ENCODE results near the gene SYNGR3.

SYNGR3 gene

DNA sequence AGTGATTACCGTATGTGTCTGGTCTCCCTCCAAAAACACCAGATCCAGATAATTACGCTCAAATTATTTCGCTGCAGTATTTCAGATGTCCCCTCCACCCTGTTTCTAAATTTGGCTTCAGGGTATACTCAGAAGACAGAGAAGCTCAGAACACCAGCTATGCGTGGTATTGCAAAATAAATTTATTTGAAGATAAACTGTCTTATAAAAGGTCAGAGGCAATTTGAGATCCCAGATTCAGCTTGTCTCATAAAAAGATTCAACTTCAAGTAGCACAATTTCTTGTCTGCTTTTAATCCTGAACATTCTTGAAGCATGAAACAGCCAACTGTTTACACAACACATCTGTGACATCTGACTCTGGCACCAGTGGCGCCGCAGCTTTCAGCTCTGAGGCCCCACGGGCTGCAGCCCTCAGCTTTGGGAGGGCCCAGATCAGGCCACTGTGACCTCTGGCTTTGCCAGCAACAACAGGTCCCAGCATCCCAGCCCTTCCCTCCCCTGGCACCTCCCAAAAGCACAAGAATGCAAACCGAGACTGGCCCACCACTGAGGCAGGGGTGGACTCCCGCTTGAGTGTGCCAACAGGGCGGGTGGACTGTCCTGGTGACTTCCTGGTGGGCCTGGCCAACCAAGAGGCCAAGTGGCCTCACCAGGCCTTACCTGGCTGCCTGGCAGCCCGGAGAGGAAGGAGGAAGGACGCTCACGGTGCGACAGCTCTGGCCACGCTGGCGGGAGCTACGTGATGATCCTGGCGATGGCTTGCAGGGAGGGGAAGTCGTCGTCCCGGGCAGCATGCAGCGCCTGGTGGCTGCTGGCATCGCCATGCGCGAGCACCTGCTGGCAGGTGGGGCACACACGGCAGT, 8.0 kb downstream of the SYNGR3 start:
- DNase-seq = no peak

DNA sequence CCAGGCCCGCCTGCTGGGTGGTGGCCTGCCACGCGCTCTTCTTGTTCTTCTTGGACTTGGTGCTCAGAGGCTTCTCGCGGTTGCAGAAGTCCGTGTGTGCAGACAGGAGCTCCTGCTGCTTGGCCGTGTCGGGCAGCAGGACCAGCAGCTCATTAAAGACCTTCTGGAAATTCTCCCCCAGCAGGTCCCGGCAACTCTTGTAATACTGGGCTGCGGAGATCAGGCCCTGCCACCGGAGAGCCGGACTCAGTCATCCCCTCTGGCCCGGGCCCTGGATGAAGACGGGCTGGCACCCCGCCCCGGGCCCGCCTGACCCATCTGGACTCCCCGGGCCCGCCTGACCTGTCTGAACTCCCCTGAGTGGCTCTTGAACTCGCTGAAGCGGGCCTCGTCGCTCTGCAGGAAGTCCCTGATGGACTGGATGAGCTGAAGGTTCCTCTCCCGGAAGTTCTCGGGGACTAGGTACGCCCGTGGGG, 8.6 kb downstream of the SYNGR3 start:
- no peak for DNase-seq

DNA sequence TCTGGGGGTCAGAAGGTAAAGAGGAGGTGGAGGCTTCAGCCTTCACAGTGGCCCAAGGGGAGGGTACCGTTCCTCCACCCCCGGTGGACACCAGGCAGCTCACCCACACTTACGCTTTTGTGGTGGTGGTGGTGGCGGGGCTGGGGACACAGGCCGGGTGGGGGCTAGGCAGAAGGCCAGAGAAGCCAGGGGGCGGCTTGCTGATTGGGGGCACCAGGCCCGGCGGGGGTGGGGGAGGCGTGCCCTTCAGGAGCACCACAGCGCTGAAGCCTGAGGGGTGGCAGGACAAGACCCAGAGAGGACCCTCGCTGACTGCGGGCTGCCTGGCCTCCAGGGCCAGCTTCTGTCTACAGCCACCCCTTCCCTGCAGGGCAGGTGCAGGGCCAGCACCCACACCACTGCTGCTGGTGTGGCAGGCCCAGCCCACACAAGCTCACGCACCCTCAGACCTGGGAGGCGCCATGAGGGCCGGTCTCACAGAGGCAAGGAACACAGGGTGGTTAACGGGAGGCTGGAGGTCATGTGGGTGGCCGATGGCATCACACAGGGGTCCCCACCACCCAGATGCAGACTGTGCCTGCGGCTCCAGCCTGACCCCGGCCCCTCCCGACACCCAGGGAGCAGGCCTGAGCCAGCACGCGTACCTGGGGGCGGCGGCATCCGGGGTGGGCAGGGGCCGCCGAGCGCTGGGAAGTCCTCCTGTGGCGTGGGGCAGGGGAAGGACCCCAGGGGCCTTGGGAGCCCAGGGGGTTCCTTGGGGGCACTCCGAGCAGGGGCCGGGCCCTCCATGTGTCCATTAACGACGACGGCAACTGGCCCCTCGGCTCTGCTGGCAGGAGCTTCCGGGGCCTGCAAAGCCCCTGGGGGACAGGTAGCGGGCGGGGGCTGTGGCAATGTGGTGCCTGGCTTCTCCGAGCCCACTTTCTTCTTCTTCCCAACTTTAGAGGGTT, 9.4 kb downstream of the SYNGR3 start:
- no peak for DNase-seq

DNA sequence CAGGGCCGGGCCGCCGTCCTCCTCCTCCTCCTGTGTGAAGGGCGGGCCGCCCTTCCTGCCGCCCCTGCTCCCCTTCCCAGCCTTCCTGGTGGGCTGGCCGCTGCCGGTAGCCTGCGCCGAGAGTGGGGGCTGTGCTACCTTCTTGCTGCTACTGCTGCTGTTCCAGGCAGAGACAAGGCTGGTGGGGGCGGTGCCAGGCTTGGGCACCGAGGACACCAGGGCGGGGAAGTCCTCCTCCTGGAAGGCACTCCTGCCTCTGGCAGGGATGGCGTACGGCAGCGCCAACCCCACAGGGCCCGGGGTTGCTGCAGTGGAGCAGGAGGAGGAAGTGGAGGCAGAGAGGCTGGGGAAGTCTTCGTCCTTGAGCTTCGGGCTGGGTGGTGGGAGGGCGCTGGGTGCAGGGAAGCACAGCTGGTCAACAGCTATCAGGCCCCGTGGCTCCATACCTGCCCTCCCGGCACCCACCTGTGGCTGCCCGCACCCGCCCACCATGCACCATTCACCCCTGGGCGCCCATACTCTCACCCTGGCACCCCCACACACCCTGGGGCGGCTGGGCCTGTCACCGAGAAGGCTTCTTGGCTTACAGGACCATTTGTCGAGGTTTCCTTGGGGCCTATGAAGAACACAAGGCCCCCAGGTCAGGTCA, 10.2 kb downstream of the SYNGR3 start:
- DNase-seq = no peak

DNA sequence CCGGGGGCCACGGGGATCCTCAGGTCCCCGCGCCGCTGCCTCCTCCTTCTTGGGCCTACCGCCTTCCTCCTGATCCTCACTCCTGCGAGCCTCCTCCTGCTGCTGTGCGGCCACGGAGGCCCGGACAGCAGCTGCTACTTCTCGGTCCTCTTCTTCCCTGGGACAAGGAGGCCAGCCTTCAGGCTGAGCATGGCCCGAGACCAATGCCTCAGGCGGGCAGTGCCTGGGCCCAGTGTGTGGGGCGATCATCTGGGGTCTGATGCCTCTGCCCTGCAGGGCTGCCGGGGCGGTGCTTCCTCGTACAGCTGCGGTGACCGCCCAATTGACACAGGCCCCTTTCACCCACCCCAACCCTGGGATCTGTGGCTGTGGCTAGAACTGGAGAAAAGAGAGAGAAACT, 11.3 kb downstream of the SYNGR3 start:
- no peak for DNase-seq

DNA sequence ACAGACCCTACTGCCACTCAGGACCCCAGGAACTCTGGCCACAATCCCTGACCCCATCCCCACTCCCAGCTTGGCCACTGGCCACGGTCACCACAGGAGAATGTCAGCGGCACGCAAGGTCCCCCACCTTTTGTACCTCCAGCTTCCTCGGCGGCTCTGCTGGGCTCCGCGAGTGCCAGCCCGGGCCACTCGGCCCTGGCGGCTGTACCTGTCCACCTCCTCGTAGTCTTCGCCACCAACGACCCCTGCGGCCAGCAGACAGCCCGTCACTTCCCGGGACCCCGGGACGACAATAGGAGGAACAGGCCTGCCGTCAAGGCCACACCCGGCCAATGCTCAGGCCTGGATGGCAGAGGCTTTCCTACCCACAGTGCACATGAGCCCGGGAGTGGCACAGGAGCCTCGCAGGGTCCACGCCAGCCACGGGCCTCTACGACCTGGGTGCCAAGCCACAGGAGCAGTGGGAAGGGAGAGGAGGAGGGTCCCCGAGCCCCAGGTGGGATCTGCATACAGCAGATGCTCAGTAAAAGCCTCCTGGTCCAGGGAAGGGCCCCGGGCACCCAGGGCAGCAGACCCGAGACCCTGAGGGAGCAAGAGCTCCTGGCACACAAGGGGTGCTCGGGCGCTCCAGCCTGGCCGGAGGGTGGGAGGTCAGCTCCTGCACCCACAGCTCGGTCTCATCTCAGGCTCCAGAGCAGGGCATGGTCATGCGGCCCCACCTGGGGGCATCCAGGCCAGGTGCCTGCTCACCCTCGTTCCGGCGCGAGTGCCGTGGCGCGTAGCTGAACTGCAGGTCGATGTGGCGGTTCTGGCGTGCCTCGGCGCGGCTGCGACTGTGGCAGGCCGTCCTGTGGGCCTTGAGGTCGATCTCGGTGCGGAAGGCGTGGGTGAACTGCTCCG, 11.9 kb downstream of the SYNGR3 start:
- no peak for DNase-seq

DNA sequence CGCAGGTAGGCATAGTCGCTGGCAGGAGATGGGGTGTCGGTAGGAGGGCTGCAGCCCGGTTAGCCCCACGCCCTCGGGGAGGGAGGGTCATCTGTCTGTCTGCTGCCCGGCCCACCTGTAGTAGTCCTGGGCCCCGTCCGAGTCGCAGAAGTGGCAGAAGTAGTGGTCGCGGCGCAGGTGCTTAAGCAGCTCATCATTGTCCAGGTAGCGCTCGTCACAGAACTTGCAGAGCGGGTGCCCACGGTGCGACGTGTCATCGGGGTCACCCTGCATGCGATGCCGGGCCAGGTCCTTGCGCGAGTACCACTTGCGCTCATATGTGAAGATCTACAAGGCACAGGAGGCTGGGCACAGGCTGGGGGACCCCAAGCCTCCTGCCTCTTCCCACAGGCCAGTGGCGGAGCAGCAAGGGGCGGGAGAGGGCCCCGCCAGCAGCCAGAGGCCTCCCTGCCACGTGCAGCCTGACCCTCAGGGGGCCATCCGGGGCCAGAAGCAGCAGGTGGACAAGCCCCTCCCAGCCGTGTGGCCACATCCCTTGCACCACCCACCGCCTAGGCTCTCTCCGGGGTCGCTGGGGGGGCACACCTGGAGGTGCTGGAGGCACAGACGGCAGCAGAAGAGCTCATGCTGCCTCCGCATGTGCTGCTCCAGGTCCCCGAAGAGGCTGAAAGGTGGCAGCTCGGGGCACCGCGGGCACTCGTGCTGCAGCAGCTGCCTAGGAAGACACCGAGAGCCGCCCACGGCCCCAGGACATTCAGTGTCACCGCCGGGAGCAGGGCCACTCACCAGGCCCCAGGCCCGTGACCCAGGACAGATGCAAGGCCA, 12.8 kb downstream of the SYNGR3 start:
- no peak for DNase-seq

DNA sequence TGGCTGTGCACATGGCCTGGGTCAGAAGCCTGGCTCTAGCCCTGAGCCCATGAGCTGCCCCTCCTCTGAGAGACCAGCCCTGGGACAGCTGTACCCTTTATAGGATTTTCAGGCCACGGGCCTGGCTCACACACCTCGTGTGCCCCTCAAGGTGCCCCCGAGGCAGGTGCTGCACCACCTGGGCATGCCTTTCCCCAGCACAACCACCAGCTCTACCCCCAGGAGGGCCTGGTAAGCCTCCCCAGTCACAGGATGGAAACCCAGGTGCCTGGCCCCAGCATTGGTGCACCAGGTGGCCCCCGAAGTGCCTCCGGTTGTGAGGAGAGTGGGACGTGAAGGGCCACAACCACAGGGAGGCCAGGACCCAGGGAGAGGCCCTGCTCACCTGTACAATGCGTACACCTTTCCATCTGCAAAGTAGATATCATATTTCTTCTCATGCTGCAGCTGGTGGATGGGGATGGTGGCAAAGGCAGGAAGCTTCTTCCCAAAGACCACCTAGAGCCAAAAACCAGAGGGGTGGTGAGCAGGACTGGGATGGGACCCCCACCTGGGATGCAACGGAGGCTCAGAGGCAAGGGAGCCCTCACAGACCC, 13.6 kb downstream of the SYNGR3 start:
- no peak for DNase-seq

DNA sequence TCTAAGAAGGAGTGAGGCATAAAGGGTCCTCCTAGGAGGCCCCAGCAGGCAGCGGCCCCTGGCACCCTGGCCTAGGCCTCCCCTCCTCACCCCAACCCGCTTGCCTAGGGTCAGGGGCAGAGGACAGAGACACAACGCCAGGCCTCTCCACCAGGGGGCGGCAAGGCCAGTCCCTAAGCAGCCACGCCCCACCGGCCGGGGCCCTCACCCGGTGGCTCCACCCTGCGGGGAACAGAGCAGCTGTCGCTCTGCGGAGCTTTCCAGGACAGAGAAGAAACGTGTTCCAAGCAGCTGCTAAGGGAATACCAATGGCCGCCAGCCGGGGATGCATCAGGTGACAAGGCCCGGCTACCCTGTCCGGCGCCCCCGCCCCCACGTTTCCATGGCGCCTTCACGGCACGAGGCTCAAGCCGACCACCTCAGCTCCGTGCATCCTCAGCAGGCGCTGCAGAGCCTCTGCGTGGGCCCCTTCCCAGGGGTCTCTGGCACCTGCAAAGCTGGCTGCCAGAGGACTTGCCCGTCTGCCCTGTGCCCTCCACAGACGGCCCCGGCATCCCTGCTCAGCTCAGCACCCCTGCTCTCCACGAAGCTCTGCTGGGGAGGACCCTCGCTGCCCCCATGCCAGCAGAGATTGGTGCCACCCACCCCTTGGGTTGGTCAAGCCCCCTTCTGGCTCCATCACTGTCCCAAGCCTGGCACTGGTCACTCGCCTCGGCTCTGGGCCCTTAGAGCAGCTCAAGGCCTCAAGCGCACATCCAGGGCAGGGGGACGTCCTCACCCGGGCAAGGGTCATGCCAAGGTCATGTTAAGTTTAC, 14.3 kb downstream of the SYNGR3 start:
- DNase-seq = peak; percentile 87

DNA sequence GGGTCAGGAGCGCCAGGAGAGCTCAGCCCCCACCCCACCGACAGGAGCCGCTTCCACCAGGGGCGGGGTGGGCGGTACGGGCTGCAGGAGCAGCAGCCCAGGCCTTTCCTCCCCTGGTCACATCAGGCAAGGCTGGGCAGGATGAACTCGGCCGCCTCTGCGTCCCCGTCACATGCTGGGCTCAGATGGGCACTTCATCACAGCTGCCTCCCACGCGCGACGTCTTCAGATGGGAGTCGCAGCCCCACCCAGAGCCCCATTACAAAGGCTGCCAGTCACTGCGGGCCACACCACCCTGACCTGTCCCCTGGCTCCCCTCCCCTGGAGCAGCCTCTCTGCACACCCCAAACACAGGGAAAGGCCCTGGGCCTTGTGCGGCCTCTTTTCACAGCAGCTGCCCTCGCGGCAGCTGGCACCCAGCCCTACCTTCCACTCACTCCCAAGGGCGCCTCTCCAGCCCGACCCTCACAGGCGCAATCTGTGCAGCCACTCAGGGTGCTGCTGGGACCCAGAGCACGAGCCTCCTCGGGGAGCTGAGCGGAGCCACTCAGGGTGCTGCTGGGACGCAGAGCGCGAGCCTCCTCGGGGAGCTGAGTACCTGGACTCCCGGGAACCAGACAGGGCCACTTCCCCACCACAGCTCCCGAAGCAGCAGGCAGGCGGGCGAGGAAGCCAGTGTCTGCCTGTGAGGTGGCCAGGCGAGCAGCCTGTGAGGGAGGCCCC, 15.2 kb downstream of the SYNGR3 start:
- no peak for DNase-seq

DNA sequence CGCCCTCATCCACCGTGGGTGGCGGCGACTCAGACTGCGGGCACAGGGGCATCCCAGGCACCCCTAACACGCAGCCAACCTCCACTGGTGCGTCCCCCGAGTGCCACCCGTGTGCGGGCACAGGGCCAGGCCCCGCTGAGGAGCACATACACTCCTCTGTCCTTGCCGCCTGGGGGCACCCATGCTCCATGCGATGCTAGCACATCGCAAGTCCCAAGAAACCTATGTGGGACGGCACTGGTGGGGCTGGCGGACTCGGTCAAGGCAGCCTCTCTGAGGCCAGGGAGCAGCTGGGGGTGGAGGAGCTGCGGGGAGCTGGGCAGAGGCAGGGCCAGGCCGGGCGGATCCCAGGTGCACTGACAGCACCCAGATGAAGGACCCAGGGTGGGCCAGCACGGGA, 15.9 kb downstream of the SYNGR3 start:
- no peak for DNase-seq

DNA sequence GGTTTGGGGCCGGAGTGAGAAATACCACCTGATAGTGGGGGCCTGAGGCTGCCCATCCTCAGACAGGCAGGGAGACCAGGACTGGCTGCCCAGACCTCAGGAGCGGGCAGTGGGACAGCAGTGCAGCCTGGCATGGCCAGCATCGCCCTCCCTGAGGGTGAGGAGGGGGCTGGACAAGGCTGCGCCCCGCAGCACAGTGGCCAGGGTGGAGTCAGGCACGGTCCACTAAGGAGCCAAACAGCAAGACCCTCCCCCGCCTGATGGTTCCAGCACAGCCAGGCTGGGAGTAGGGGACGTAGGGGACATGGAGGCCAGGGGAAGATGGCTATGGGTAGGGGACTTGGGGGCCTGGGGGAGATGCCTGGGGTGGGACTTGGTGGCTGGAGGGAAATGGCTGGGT, 16.5 kb downstream of the SYNGR3 start:
- DNase-seq = no peak

DNA sequence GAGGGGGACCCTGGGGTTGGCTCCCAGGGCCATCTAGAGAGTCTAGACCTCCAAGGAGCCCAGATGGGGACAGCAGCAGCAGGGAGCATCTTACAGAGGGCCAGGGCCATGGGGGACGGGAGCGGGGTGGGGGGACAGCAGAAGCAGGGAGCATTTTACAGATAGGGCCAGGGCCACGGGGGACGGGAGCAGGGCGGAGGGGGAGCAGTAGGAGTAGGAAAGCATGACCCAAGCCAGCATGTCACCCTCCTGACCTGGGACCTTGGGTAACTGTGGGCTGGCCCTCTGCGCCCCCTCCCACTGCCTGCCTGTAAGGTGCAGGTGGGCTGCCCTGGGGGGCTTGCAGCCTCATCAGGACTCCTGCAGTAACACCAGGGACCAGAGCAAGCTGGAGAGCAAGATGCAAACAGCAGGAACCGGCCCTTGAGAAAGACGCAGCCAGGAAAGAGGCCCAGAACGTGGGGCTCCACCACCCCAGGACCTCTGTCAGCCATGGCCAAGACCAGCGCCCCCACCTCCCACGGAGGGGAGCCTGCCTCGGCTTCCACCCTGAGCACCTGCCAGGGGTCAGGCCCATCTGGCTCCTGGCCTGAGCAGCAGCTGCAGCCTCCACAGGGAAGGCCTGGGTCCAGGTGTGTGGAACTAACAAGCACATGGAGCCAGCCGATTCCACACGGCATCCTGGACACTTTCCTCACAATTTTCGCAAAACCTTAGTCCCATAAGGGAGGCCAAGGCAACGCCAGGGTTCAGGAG, 17.5 kb downstream of the SYNGR3 start:
- no peak for DNase-seq

DNA sequence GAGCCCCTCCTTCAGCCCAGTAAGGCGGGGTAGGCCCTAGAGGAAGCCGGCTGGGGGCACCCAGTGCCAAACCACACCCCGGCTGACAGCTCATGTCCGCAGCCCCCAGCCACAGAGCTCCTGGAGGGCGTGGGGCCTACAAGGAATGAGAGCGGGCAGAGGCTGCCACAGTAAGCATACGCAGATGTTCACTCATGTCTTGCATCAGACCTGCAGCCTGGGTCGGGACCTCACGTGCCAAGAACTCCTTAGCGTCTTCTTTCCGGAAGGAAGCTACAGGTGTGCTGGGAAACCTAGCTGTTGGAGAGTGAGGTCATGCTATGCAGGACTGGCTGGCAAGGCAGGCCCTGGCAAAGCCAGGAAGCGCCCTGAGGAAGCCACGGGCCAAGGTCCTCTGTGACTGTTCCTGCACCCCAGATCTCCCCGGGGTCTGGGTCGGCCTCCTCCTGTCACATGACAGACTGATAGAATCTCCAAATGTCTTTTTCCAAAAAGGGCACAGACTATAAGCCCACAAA, 18.3 kb downstream of the SYNGR3 start:
- peak; percentile 83 for DNase-seq

DNA sequence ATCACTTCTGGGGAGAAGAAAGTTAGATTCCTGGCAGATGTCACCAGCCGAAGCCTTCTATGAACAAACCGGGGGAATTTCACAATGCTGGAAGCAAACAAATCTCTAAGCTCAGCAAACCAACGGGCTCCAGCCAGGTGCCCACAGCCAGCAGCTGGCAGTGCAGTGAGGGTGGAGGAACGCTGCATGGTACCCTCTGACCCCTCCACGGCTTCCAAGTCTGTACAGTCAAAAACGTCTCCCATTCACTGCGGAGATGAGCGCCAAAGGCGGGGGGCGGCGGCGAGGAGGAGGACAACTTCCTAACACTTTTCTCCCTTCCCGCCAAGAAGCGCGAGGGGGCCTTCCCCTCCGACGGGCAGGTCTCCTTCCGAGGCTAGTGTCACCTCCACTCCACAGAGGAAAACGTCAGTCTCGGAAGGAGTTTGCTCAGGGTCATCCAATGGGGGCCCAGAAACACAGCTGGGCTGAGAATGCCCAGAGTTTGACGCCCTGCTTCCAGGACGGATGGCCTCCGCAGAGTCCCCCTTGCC, 18.9 kb downstream of the SYNGR3 start:
- no peak for DNase-seq

DNA sequence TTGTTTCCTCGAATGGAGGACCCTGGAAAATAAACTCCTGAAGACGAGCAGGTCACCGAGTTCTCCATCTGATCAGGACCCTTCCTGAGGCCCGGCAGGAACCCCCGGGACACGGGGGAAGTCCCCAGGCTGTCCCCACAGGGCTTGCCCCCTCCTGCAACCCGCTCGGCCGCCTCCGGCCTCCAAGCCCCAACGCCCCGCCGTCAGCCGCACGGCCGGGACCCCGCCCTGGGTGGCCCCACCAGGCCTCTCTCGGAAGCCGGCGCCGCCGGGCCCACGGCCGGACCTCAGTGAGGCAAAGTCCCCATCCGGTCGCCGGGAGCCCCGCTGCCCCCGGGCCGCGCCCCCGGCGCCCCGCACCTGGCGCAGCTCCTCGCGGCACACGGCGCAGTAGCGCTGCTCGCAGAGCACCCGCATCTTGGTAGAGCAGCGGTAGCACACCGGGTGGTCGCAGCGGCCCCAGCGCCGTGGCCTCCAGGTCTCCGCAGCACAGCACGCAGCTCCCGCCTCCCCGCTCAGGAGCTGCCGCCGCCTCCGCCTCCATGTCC, 19.5 kb downstream of the SYNGR3 start:
- no peak for DNase-seq

DNA sequence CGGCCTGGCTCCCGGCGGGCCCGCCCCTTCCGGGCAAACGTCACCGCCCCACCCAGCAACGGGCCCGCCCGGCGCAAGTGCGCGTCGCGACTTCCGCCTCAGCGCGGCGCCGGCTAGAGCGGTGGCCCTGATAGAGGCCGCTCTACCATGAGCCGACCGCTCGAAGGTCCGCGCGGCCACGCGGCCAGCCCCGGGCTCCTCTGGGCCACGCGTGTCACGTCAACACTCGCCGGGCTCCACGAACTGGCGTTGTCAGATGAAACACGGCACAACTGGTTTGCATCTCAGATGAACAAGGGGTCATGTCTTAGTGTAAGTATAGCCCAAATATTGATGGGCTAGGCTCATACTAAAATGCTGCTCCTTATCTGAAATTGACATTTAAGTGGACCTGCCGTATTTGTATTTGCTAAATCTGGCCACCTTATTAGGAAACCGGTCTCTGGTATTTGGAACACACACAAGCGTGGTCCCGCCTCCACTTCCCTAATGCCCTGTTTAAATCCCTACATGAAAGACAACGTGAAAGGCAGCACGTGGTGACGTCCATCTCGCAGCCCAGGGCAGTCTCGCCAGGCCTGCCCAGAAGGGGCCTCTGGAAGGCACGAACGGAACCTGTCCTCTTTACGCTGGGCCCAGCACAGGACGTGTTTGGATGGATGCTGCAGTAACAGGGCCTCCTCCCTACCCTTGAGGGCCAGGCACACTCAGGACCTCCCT, 20.2 kb downstream of the SYNGR3 start, which contains the start of gene ZNF598:
Gene ZNF598 (minus strand): TSS at position 31 of the 720 bp plus-strand sequence.
- DNase-seq = peak; percentile 81

All from NCI-H2029 (cell line).